ENCODE measurements around the gene TNN. TPM values are rescaled to one million over a fixed set of nuclear protein-coding genes. Genes with fewer than 3 reads are reported as not detected.

TNN gene
- total RNA-seq, 1 experiment from 2014 or later: 0.11 TPM

- Histone ChIP-seq H3K27ac (ENCODE audit: insufficient read length, low read depth, low read length) (no peak overlapping the region), H3K14ac (ENCODE audit: insufficient read depth, low read length) (no peak overlapping the region), H3K18ac (ENCODE audit: insufficient read length, low read depth, low read length) (no peak overlapping the region), H3K4ac (ENCODE audit: low read depth, low read length) (no peak overlapping the region), H3K23ac (ENCODE audit: insufficient read length, low read depth, low read length) (no peak overlapping the region), H3K9ac (ENCODE audit: extremely low read depth, insufficient read length, low read length) (no peak overlapping the region), H3K23me2 (ENCODE audit: insufficient read length, low read depth, low read length, poor library complexity, severe bottlenecking) (no peaks in the 10 kb centered on the region), H2BK5ac (ENCODE audit: insufficient read length, low read length) (no peak overlapping the region), H4K5ac (ENCODE audit: insufficient read length, low read depth, low read length) (no peak overlapping the region), H3K27me3 (ENCODE audit: insufficient read depth, low read length) (no peaks in the 10 kb centered on the region), H2BK20ac (ENCODE audit: low read depth, low read length, poor library complexity, severe bottlenecking) (no peak overlapping the region), H3K79me1 (ENCODE audit: insufficient read depth, low read depth, low read length, poor library complexity, severe bottlenecking) (no peaks in the 10 kb centered on the region), H3K79me2 (ENCODE audit: insufficient read depth, low read length) (no peaks in the 10 kb centered on the region), H3K4me2 (ENCODE audit: insufficient read depth, insufficient read length, low read length) (no peak overlapping the region), H2BK120ac (ENCODE audit: low read depth, low read length, poor library complexity, severe bottlenecking) (no peak overlapping the region), H4K8ac (replicated peaks; ENCODE audit: insufficient read length, low read depth, low read length) (no peak overlapping the region), H3T11ph (ENCODE audit: low read length) (no peak overlapping the region), H3K56ac (ENCODE audit: insufficient read length, low read depth, low read length) (no peak overlapping the region), H3K4me1 (ENCODE audit: insufficient read depth, low read length) (no peaks in the 10 kb centered on the region), H3K9me3 (ENCODE audit: control insufficient read depth, low read depth, low read length) (no peaks in the 10 kb centered on the region), H2BK12ac (ENCODE audit: insufficient read length, low read depth, low read length) (no peak overlapping the region), H4K20me1 (ENCODE audit: control insufficient read depth, insufficient read depth, insufficient read length) (no peaks in the 10 kb centered on the region), H2AFZ (ENCODE audit: low read length) (no peak overlapping the region), H4K91ac (ENCODE audit: insufficient read length, low read depth, low read length) (no peak overlapping the region), H2BK15ac (ENCODE audit: low read depth, low read length) (no peak overlapping the region), H2AK5ac (ENCODE audit: insufficient read length, low read length) (no peak overlapping the region)
- no peak overlapping the region for H3K4me3 Mint-ChIP-seq
- peaks cover 0 to 3% (median 0%) of the 10 kb centered on the region in 3 experiments; a peak in 3 of 7 replicates for H3K36me3 Mint-ChIP-seq (ENCODE audit: insufficient read depth in 1 of 3, low read depth in 3 of 3)
- H3K27ac Mint-ChIP-seq: no peak overlapping the region
- no peak for TF ChIP-seq CTCF (conservative IDR thresholded peaks at IDR 0.05)
- no peak for DNase-seq
- no CpG with 5 or more reads among the region's 5 CpGs for WGBS (ENCODE audit: extremely low coverage, insufficient read length, low lambda C conversion rate)
- peaks cover 2 to 4% of the 10 kb centered on the region in 2 experiments; a peak in 2 of 4 replicates for H3K4me1 Mint-ChIP-seq
- no peaks in the 10 kb centered on the region for H3K27me3 Mint-ChIP-seq (ENCODE audit: low read depth)
- no peaks in the 10 kb centered on the region for H3K9me3 Mint-ChIP-seq
Observed at GRCh38 chr1:175166746-175167145, 99.1 kb downstream of the TNN start.
